Sigmoid colon (tissue), 7 donors: Measurements from ENCODE around the gene PDGFA. TPM values are rescaled to one million over a fixed set of nuclear protein-coding genes. Genes with fewer than 3 reads are reported as not detected.

ENCODE experiments used
- DNase-seq: peaks from one replicate; pipeline ENCODE4 v3.0.0-alpha.2; 2019
- H3K27ac ChIP-seq, 4 donors: fragments of 200-600 bp; sonication (generic); one replicate each; pipeline ENCODE4 v1.5.1; 2016 to 2019; ENCODE audit warnings: mild to moderate bottlenecking in 1 of 4
- H3K27me3 ChIP-seq, 3 donors: fragments of 200-600 bp; sonication (generic); one replicate each; pipeline ENCODE4 v1.5.1; 2019; ENCODE audit warnings: mild to moderate bottlenecking in 1 of 3
- H3K36me3 ChIP-seq, 4 donors: fragments of 200-600 bp; sonication (generic); one replicate each; pipeline ENCODE4 v1.5.1; 2016 to 2019
- H3K4me1 ChIP-seq, 4 donors: fragments of 200-600 bp; sonication (generic); one replicate each; pipeline ENCODE4 v1.5.1; 2017 to 2019
- H3K4me3 ChIP-seq, 4 donors: fragments of 200-600 bp; sonication (generic); one replicate each; pipeline ENCODE4 v1.5.1; 2017 to 2019; ENCODE audit warnings: mild to moderate bottlenecking in 2 of 4, moderate library complexity in 1 of 4
- H3K9me3 ChIP-seq, 4 donors: fragments of 200-600 bp in 3 of 4; sonication (generic) in 3 of 4; one replicate each; pipeline versions ENCODE4 v1.5.1 to v1.6.1; 2013 to 2019
- CTCF ChIP-seq, 4 experiments: fragments of 450-650 bp in 3 of 4; fragments of 200-600 bp in 1 of 4; IDR thresholded peaks; one replicate each; pipeline ENCODE4 v1.5.1; 2016 to 2019; ENCODE audit warnings: antibody characterized with exemption in 4 of 4, mild to moderate bottlenecking in 3 of 4, moderate library complexity in 2 of 4
- EP300 ChIP-seq, 4 donors: sonication (generic); formaldehyde crosslinking; IDR thresholded peaks; one replicate each; pipeline ENCODE4 v1.6.1; 2017; ENCODE audit warnings: antibody characterized with exemption in 4 of 4
- POLR2A ChIP-seq, 2 donors: fragments of 450-650 bp; IDR thresholded peaks; one replicate each; pipeline ENCODE4 v1.6.1; 2016; ENCODE audit warnings: antibody characterized with exemption in 2 of 2, mild to moderate bottlenecking in 2 of 2, moderate library complexity in 2 of 2
- POLR2AphosphoS5 ChIP-seq, 4 donors: sonication (generic); formaldehyde crosslinking; IDR thresholded peaks; one replicate each; pipeline ENCODE4 v1.6.1; 2017; ENCODE audit warnings: antibody characterized with exemption in 4 of 4
- WGBS, 2 donors: extraction: QIAGEN DNeasy Blood & Tissue Kit; methylation state at CpG; one replicate each; pipeline ENCODE4 v1.1.7; 2013; 5-methylcytosine and 5-hydroxymethylcytosine counted together
- intact Hi-C: fragments of 100-400 bp; cut with DNase I; formaldehyde crosslinking; loops from one replicate; pipeline ENCODE4 v1.15.1; 2023
- polyA plus RNA-seq, 3 donors: library from polyadenylated mRNA; stranded (reverse); fragments of 200-250 nt; gene quantifications; one replicate each; pipeline ENCODE4 v1.2.3, GENCODE V29; 2013
- total RNA-seq, 4 donors: library from RNA; depleted of rRNA; stranded (reverse); fragments of >200 nt; gene quantifications; one replicate each; pipeline ENCODE4 v1.1.0, GENCODE V29; 2016
- donor health status: healthy with polysubstance abuse.
- donor health status: Bipolar disorder and iron deficiency.
- donor health status: healthy.

The PDGFA gene
- total and polyA plus RNA-seq, 7 donors = 19.7 to 38.5 (median 33.9) TPM

GRCh38 chr7:467856-468545, 51.6 kb downstream of the PDGFA start:
- Histone ChIP-seq H3K4me3 (no peak overlapping the region), H3K27me3 (no peaks in the 10 kb centered on the region), H3K27ac (no peak overlapping the region), H3K4me1 (peaks cover 0 to 17% (median 10%) of the 10 kb centered on the region in 4 donors), H3K36me3 (no peaks in the 10 kb centered on the region), H3K9me3 (no peaks in the 10 kb centered on the region)
- no peak for DNase-seq
- intact Hi-C loops = no loop called here
- TF ChIP-seq POLR2A (IDR thresholded peaks at IDR 0.05) (no peak), EP300 (IDR thresholded peaks at IDR 0.05) (no peak), POLR2AphosphoS5 (IDR thresholded peaks at IDR 0.05) (no peak), CTCF (IDR thresholded peaks at IDR 0.05) (no peak)
- WGBS, 2 donors = 93% methylated on average over 5 of the region's 5 CpGs

GRCh38 chr7:467393-467828, 52.2 kb downstream of the PDGFA start:
- no peak for DNase-seq
- 80 to 86% methylated on average over 3 of the region's 3 CpGs for WGBS, 2 donors

GRCh38 chr7:466465-467191, 53.0 kb downstream of the PDGFA start:
- TF ChIP-seq POLR2AphosphoS5 (IDR thresholded peaks at IDR 0.05) = no peak
- TF ChIP-seq POLR2A (IDR thresholded peaks at IDR 0.05) = no peak
- TF ChIP-seq CTCF (IDR thresholded peaks at IDR 0.05) = no peak
- no peak for TF ChIP-seq EP300 (IDR thresholded peaks at IDR 0.05)
- no peak overlapping the region for H3K4me3 ChIP-seq
- intact Hi-C loops = no loop called here
- 85 to 90% methylated on average over 9 of the region's 9 CpGs for WGBS, 2 donors
- H3K9me3 ChIP-seq = no peaks in the 10 kb centered on the region
- peak; percentile 32 for DNase-seq
- no peak overlapping the region for H3K27ac ChIP-seq
- peaks cover 0 to 9% (median 2%) of the 10 kb centered on the region in 4 donors for H3K4me1 ChIP-seq
- H3K36me3 ChIP-seq = no peaks in the 10 kb centered on the region
- no peaks in the 10 kb centered on the region for H3K27me3 ChIP-seq

More at GRCh38 chr7:467393-467828, 52.2 kb downstream of the PDGFA start:
- Histone ChIP-seq H3K36me3 (no peaks in the 10 kb centered on the region), H3K27me3 (no peaks in the 10 kb centered on the region), H3K4me1 (peaks cover 0 to 16% (median 10%) of the 10 kb centered on the region in 4 donors), H3K4me3 (no peak overlapping the region), H3K9me3 (no peaks in the 10 kb centered on the region), H3K27ac (no peak overlapping the region)
- intact Hi-C loops = no loop called here
- TF ChIP-seq POLR2A (IDR thresholded peaks at IDR 0.05) (no peak), EP300 (IDR thresholded peaks at IDR 0.05) (no peak), POLR2AphosphoS5 (IDR thresholded peaks at IDR 0.05) (no peak), CTCF (IDR thresholded peaks at IDR 0.05) (no peak)

GRCh38 chr7:465710-466400, 53.8 kb downstream of the PDGFA start:
- H3K36me3 ChIP-seq = no peaks in the 10 kb centered on the region
- H3K4me3 ChIP-seq = no peak overlapping the region
- intact Hi-C loops = no loop called here
- no peaks in the 10 kb centered on the region for H3K27me3 ChIP-seq
- DNase-seq = peak; percentile 26
- H3K9me3 ChIP-seq = no peaks in the 10 kb centered on the region
- H3K27ac ChIP-seq = no peak overlapping the region
- peaks cover 0 to 10% (median 4%) of the 10 kb centered on the region in 4 donors for H3K4me1 ChIP-seq
- TF ChIP-seq CTCF (IDR thresholded peaks at IDR 0.05) = no peak
- TF ChIP-seq POLR2AphosphoS5 (IDR thresholded peaks at IDR 0.05) = no peak
- no peak for TF ChIP-seq EP300 (IDR thresholded peaks at IDR 0.05)
- TF ChIP-seq POLR2A (IDR thresholded peaks at IDR 0.05) = no peak
- 86 to 92% methylated on average over 17 of the region's 17 CpGs for WGBS, 2 donors
